Peyer's patch (tissue), 4 donors: ENCODE data around the gene SSNA1.

Experiments used
- POLR2A ChIP-seq, 2 donors: fragments of 450-650 bp; IDR thresholded peaks; one replicate each; pipeline ENCODE4 v1.5.1; 2017; ENCODE audit warnings: antibody characterized with exemption in 2 of 2, mild to moderate bottlenecking in 2 of 2, moderate library complexity in 2 of 2
- TF ChIP-seq, protein P1 (sequence below), 6 experiments: fragments of 450-650 bp in 4 of 6; fragments of 200-600 bp in 2 of 6; sonication (generic) in 1 of 6; IDR thresholded peaks; one replicate each; pipeline ENCODE4 v1.5.1; 2017 to 2019; ENCODE audit warnings: antibody characterized with exemption in 6 of 6, mild to moderate bottlenecking in 3 of 6, moderate library complexity in 1 of 6

DNA sequence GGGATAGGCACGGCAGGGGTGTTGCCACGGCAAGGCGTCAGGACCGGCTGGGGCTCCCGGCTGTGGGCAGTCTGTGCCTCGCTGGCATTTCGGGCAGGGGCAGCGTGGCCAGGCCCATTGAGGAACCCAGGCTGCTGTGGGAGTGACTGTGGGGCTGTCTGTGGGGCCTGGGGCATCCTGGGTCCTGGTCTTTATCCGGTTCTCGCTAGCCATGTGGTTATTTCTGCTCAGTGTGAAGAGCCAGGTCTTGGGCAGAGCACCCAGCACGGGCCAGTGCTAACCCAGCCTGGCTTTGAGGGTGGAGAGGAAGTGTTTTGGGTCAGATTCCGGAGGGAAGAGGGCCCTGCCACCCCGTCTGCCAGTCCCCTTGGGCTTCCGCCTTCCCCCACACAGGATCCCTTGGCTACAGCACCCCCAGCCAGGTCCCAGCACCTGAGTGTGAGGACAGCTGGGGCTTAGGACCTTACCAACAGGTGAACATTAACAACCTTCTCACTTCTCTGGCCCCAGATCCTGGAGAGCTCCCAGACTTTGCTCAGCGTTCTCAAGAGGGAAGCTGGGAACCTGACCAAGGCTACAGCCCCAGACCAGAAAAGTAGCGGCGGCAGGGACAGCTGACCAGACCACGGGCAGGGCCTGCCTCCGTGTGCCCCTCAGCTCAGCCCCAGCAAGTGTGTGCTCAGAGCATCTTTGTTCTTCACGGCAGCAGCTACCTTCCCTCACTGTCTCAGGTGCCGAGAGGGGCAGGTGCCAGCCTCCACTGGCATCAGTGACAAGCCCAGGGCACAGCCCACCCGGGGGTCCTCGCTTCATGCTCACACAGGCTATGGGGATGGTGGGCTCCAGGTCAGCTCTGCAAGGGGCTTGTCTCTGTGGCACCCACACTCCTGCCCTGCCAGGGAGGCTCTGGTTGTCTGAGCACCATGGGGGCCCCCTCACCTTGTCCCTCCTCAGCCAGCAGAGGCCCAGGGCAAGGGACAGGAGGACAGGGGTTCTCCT is 1.1 kb downstream of the SSNA1 start:
- TF ChIP-seq, protein P1, sequence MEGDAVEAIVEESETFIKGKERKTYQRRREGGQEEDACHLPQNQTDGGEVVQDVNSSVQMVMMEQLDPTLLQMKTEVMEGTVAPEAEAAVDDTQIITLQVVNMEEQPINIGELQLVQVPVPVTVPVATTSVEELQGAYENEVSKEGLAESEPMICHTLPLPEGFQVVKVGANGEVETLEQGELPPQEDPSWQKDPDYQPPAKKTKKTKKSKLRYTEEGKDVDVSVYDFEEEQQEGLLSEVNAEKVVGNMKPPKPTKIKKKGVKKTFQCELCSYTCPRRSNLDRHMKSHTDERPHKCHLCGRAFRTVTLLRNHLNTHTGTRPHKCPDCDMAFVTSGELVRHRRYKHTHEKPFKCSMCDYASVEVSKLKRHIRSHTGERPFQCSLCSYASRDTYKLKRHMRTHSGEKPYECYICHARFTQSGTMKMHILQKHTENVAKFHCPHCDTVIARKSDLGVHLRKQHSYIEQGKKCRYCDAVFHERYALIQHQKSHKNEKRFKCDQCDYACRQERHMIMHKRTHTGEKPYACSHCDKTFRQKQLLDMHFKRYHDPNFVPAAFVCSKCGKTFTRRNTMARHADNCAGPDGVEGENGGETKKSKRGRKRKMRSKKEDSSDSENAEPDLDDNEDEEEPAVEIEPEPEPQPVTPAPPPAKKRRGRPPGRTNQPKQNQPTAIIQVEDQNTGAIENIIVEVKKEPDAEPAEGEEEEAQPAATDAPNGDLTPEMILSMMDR (IDR thresholded peaks at IDR 0.05), result no peak
- TF ChIP-seq POLR2A (IDR thresholded peaks at IDR 0.05), result no peak
